Mesodermal cell (in vitro differentiated cells): ENCODE data around the gene RNF2.

ENCODE experiments used
- H3K27ac ChIP-seq: 2 replicates; pipeline ENCODE4 v1.7.0; 2013; ENCODE audit warnings: mild to moderate bottlenecking, low read depth, low read length, moderate library complexity; ENCODE audit not compliant: severe bottlenecking
- H3K36me3 ChIP-seq: 2 replicates; pipeline ENCODE4 v1.7.1; 2013; ENCODE audit warnings: mild to moderate bottlenecking, low read length, moderate library complexity; ENCODE audit not compliant: control insufficient read depth, insufficient read depth
- H3K4me1 ChIP-seq: one replicate; pipeline ENCODE4 v1.7.1; 2013; ENCODE audit warnings: mild to moderate bottlenecking, low read length; ENCODE audit not compliant: insufficient read depth, control insufficient read depth, poor library complexity, severe bottlenecking
- H3K4me3 ChIP-seq: 2 replicates; pipeline ENCODE4 v1.7.0; 2013; ENCODE audit warnings: low read length, control low read depth, mild to moderate bottlenecking; ENCODE audit not compliant: insufficient read depth, poor library complexity, severe bottlenecking; ENCODE audit errors: extremely low read depth
- H3K9me3 ChIP-seq: 2 replicates; pipeline ENCODE4 v1.7.1; 2013; ENCODE audit warnings: mild to moderate bottlenecking, low read length, moderate library complexity; ENCODE audit not compliant: control insufficient read depth
- WGBS, 2 experiments: methylation state at CpG; one replicate each; pipeline ENCODE4 v1.1.5; 2013; ENCODE audit warnings: missing lambda C conversion rate in 2 of 2; ENCODE audit not compliant: insufficient coverage in 2 of 2; 5-methylcytosine and 5-hydroxymethylcytosine counted together

The RNF2 gene

DNA sequence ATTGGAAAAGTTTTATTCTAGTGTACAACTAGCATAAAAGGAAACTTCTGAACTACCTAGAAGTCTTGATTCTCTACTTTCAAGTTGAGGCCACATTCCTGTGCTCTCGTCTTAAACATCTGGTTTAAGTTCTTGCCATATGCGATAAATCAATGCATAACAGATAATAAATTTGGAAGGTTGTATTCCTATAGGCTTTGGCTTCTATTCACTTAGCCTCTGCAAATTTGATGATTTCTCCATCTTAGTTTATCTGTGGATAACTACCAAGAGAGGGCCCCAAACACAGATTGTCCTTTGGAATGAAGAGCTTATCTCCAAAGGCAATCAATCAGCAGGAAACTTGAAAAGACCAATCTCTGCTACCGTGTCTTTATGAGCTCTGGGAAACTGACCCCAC, 11.7 kb upstream of the RNF2 start:
- no peak overlapping the region for H3K4me3 ChIP-seq
- no peaks in the 10 kb centered on the region for H3K9me3 ChIP-seq
- H3K36me3 ChIP-seq: no peaks in the 10 kb centered on the region
- H3K27ac ChIP-seq: no peak overlapping the region
- WGBS, 2 experiments: 82 to 90% methylated on average over 2 of the region's 3 CpGs
- H3K4me1 ChIP-seq: no peaks in the 10 kb centered on the region

DNA sequence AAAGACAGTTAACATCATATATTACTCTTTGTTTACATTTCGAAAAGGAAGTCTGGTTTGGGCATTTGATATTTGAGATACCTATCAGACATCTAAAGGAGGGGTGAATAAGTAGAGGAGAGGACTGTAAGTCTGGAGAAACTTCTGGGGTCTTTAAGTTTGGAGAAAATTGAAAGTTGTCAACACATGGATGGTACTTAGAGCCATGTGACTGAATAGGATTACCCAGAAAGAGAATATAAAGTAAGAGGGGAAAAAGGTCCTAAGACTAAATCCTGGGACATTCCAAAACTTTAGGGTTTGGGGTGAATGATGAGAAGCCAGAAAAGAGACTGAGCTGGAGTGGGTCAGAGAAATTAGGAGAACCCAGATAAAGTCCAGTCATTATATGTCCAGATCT, 10.1 kb upstream of the RNF2 start:
- H3K4me3 ChIP-seq: no peak overlapping the region
- no peak overlapping the region for H3K27ac ChIP-seq
- no peaks in the 10 kb centered on the region for H3K4me1 ChIP-seq
- no CpG with 5 or more reads among the region's 1 CpG for WGBS, 2 experiments
- no peaks in the 10 kb centered on the region for H3K36me3 ChIP-seq
- no peaks in the 10 kb centered on the region for H3K9me3 ChIP-seq

DNA sequence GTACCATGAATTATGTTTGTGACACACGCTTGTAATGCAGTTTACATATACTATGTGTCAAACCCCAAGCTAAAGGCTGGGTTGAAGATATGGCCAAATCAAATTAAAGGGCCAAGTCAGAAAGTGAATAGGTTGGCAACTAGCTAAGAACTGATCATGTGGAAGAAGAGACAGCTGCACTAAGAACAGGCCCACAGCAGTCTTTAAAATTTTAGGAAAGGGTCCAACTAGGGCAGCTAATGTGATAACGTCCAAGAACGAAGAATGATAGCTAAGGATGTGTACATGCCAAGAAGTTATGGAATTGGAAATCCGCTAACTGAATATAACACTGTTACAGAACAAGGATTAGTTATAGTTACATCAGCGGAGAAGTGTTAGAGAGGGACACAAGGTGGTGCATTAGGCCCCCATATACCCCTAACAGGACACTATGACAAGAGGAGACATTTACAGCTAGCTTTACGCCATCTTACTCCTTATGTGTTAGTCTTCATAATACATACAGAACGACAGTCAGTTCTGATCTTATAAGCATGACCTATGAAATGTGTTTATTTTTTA, 6.5 kb upstream of the RNF2 start:
- 100% methylated on average over 1 to 3 of the region's 7 CpGs for WGBS, 2 experiments
- Histone ChIP-seq H3K4me1 (no peaks in the 10 kb centered on the region), H3K4me3 (no peak overlapping the region), H3K9me3 (no peaks in the 10 kb centered on the region), H3K27ac (no peak overlapping the region), H3K36me3 (no peaks in the 10 kb centered on the region)

DNA sequence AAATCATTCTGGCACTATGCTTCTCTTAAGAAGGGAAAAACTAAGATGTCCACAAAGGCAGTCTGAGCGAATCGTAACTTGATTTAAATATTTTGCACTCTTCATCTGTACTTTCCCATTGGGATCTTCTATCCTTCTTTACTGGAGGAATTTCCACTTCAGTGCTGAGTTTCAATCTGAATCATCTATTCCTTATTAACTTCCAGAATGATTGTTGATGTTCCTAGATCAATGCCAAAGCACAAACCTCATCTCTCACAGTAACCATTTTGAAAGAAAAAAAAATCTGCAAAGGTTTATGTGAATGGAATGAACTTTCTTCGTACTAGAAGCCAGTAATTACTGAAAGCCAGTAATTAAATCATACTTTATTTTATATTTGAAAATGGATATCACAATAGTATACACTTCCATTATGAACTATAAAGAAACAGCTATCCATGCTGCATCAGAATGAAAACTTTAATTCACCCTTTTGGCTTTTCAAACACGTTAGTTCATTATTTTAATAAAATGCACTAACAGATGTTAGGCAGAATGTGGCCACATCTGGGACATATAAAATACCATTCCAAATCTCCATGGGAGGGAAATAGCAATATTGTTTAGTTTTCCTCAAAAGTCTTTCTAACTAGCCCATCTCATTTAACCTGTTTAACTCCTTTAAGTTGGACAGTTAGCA, 5.5 kb upstream of the RNF2 start:
- H3K36me3 ChIP-seq: no peaks in the 10 kb centered on the region
- no peaks in the 10 kb centered on the region for H3K4me1 ChIP-seq
- 87 to 100% methylated on average over 2 of the region's 4 CpGs for WGBS, 2 experiments
- no peak overlapping the region for H3K4me3 ChIP-seq
- no peaks in the 10 kb centered on the region for H3K9me3 ChIP-seq
- no peak overlapping the region for H3K27ac ChIP-seq

DNA sequence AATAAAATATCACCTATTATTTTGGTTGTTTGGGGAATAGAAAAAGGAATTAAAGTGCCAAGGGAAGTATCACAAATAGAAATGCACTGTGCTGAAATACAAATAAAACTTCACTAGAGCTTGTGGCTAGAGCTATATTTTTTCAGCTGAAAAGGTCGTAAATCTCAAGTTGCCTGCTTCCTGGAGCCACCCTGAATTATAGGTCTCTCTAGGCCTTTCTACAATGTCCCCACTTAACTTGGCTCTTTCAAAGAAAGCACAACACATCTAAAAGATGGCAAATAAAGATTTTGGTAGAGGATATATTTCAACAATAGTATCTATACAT, 5.0 kb upstream of the RNF2 start:
- 100% methylated on average over 1 of the region's 1 CpG for WGBS, 2 experiments
- no peaks in the 10 kb centered on the region for H3K9me3 ChIP-seq
- no peak overlapping the region for H3K27ac ChIP-seq
- H3K4me1 ChIP-seq: no peaks in the 10 kb centered on the region
- no peak overlapping the region for H3K4me3 ChIP-seq
- no peaks in the 10 kb centered on the region for H3K36me3 ChIP-seq

DNA sequence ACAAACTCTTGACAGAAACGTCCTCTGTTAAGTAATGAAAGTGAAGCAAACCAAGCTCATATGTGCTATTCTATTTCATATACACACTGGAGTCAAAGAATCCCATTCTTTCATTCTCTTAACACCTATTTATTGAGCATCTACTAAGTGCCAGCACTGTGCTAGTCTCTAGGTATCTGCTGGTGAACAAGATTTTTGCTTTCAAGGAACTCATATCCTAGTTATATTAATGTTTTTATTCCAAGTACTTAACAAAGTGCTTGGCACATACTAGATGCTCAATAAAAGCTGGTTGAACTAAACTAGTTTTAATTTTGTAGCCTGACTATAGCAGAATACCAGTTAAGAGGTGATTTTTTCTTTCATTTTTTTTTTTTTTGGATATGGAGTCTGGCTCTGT, 3.6 kb upstream of the RNF2 start:
- H3K9me3 ChIP-seq: no peaks in the 10 kb centered on the region
- H3K4me1 ChIP-seq: no peaks in the 10 kb centered on the region
- no peak overlapping the region for H3K27ac ChIP-seq
- no peaks in the 10 kb centered on the region for H3K36me3 ChIP-seq
- H3K4me3 ChIP-seq: no peak overlapping the region
- no CpG with 5 or more reads among the region's 1 CpG for WGBS, 2 experiments

DNA sequence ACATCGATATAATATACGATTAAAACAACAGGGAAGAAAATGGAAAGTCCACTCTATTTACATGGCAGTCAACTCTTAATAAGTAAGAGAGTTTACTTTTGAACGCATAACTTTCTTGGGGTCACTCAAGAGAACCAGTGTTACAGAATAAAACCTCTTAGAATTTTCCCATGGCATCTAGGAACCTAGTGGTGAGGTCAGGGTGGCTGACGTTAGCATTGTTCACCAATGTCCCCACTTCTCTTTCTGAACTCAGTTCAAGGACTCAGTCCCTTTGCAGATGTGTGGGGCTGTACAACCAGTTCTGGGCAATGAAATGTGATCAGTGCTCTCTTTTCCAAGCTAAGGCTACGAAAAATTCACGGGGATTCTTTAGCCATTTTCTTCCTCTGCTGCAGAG, 2.6 kb upstream of the RNF2 start:
- WGBS, 2 experiments: 100% methylated on average over 2 of the region's 6 CpGs; no CpG with 5 or more reads in 1 of the 2 experiments
- no peaks in the 10 kb centered on the region for H3K36me3 ChIP-seq
- H3K4me3 ChIP-seq: no peak overlapping the region
- H3K9me3 ChIP-seq: no peaks in the 10 kb centered on the region
- H3K4me1 ChIP-seq: peaks cover 2% of the 10 kb centered on the region
- H3K27ac ChIP-seq: no peak overlapping the region

DNA sequence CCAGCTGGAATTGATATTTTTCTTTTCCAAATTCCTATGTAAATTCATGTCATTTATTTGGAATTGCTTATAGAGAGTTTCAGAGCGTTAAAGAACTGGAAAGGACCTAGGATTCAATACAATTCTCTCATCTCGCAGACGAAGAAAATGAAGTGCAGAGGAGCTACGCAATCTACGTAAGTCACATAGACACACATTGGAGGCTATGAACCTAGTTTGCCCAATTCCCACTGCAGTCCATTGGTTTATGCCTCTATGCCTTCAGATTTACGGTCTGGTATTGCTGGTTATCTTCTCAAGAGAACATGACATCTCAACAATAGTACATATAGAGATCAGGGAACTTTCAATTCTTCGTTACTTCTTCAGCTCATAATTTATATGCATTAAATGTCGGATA, 971 bp upstream of the RNF2 start:
- no peak overlapping the region for H3K4me3 ChIP-seq
- no peaks in the 10 kb centered on the region for H3K9me3 ChIP-seq
- H3K27ac ChIP-seq: no peak overlapping the region
- WGBS, 2 experiments: 96 to 98% methylated on average over 4 to 5 of the region's 8 CpGs
- H3K36me3 ChIP-seq: no peaks in the 10 kb centered on the region
- H3K4me1 ChIP-seq: peaks cover 7% of the 10 kb centered on the region

DNA sequence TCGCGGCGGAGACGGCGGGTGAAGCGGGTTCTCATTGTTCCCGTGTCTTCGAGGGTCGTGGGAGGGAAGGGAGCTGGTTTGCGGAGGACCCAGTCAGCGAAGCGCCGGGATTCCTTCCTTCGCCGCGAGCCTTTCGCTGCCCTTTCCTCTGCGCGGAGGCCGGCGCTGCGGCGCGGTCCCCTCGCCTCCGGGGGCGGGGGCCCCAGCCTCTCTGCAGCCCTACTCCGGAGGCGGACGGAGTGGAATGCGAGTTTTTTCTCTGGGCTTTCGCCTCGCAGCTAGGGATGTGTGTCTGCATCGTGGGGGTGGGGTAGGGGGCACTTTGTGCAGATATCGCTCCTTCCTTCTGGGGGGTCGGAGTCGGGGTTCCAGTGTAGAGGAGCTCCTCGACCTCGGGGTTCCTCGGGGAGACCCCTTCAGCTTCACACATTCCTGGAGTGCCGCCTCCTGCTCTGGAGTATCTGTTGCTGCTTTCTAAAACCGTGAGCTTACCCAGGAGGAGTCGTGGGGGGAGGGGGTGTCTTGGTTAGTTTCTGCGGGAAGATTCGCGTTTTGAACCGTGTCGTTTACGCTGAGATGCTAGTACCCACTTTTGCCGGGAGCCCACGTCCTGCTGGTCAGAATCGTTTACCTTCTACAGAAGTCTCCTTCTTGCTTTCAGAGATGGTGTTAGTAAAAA, 595 bp downstream of the RNF2 start:
- Histone ChIP-seq H3K4me1 (peaks cover 7% of the 10 kb centered on the region), H3K9me3 (no peaks in the 10 kb centered on the region), H3K36me3 (no peaks in the 10 kb centered on the region), H3K27ac (peak overlapping the region; percentile 83), H3K4me3 (peak overlapping the region; percentile 97)
- 0% methylated on average over 11 to 33 of the region's 52 CpGs for WGBS, 2 experiments

DNA sequence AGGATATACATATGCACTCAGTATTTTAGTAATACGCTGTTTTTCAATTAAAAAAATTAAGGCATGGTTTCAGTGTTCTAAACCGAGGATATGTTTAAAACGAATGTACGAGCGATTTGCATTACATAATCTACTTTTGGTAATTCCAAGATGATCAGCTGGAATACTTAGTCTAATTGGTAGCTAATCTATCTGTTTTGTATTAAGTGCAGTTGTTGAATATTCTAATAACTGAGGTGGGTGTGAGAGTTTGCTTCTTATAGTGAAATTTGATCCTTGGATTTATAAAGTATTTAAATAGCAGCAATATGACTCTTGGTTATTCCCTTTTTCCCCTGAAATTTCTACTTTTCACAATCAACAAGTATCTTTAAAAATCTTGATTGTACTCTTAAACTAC, 1.3 kb downstream of the RNF2 start:
- Histone ChIP-seq H3K9me3 (no peaks in the 10 kb centered on the region), H3K4me1 (peaks cover 7% of the 10 kb centered on the region), H3K4me3 (peak overlapping the region; percentile 97), H3K27ac (peak overlapping the region; percentile 83), H3K36me3 (no peaks in the 10 kb centered on the region)
- WGBS, 2 experiments: 7% methylated on average over 5 of the region's 5 CpGs; no CpG with 5 or more reads in 1 of the 2 experiments

DNA sequence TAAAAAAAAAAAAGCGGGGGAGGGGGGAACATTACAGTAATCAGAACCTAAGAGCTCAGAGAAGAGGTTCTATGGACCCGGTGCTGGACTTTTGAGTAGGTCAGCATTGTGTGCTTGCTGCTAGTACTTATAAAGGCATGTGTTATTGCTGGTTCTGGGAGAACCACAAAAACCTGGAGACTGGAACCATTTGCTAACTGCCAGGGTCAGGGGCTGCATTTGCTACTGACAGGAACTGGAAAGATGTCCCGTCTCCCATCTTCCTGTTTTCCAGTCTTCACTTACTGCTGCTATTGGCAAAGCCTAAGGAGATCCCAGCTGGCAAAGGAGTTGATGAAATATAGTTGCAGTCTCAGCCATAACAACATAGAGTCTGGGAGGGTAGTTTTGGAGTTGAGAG, 4.3 kb downstream of the RNF2 start:
- peaks cover 7% of the 10 kb centered on the region for H3K4me1 ChIP-seq
- no peak overlapping the region for H3K4me3 ChIP-seq
- 100% methylated on average over 1 to 2 of the region's 3 CpGs for WGBS, 2 experiments
- H3K9me3 ChIP-seq: no peaks in the 10 kb centered on the region
- H3K36me3 ChIP-seq: peaks cover 22% of the 10 kb centered on the region
- no peak overlapping the region for H3K27ac ChIP-seq
